GM12872 (cell line): ENCODE results near the gene JAG1.

Experiments
- CTCF ChIP-seq: IDR thresholded peaks from 3 replicates; pipeline ENCODE4 v1.5.1; 2011; ENCODE audit warnings: low read depth, mild to moderate bottlenecking, low read length, moderate library complexity; ENCODE audit not compliant: insufficient read depth

The JAG1 gene

GRCh38 chr20:10651227-10651990 lies 22.4 kb downstream of the JAG1 start:
- TF ChIP-seq CTCF: no peak

GRCh38 chr20:10649797-10650160 lies 24.0 kb downstream of the JAG1 start:
- no peak for TF ChIP-seq CTCF

- TF ChIP-seq CTCF: no peak
Measured at GRCh38 chr20:10649080-10649796, 24.6 kb downstream of the JAG1 start.

- no peak for TF ChIP-seq CTCF
Measured at GRCh38 chr20:10648651-10649050, 25.1 kb downstream of the JAG1 start.

GRCh38 chr20:10647909-10648308 lies 25.9 kb downstream of the JAG1 start:
- no peak for TF ChIP-seq CTCF

- peak; percentile 26; the same call in 1 of the 3 replicates for TF ChIP-seq CTCF
Measured at GRCh38 chr20:10647471-10647870, 26.3 kb downstream of the JAG1 start.

- no peak for TF ChIP-seq CTCF
Measured at GRCh38 chr20:10646886-10647420, 26.8 kb downstream of the JAG1 start.
